Activated CD4-positive, alpha-beta T cell treated with anti-CD3 and anti-CD28 coated beads for 1 hour (primary cell): Measurements from ENCODE around the gene GJA3.
"Not testable (repeated sequence)": the region's sequence is repeated elsewhere in the genome, so short reads cannot be mapped to it uniquely, and the experiment has no call there.

Experiments
- DNase-seq: peaks from one replicate; pipeline ENCODE4 v3.0.0-alpha.2; 2020

GJA3 gene

GRCh38 chr13:20181188-20181587 is 20.3 kb upstream of the GJA3 start:
- no peak for DNase-seq

GRCh38 chr13:20178156-20178555 is 17.3 kb upstream of the GJA3 start:
- no peak for DNase-seq

GRCh38 chr13:20177049-20177831 is 16.4 kb upstream of the GJA3 start:
- no peak for DNase-seq

GRCh38 chr13:20175907-20176652 is 15.2 kb upstream of the GJA3 start:
- no peak for DNase-seq

- DNase-seq, result no peak
These were observed 14.5 kb upstream of the GJA3 start for GRCh38 chr13:20175406-20175794.

- peak; percentile 54 for DNase-seq
These were observed 14.0 kb upstream of the GJA3 start for GRCh38 chr13:20174656-20175405.

- DNase-seq, result no peak
These were observed 12.4 kb upstream of the GJA3 start for GRCh38 chr13:20173116-20173746.

GRCh38 chr13:20171364-20171763 is 10.5 kb upstream of the GJA3 start:
- no peak for DNase-seq

- no peak for DNase-seq
These were observed 10.1 kb upstream of the GJA3 start for GRCh38 chr13:20170921-20171320.

- no peak for DNase-seq
These were observed 7.5 kb upstream of the GJA3 start for GRCh38 chr13:20168396-20168795.

- no peak for DNase-seq
These were observed 4.8 kb upstream of the GJA3 start for GRCh38 chr13:20165417-20166257.

GRCh38 chr13:20161951-20162300 is 1.1 kb upstream of the GJA3 start:
- DNase-seq, result no peak

GRCh38 chr13:20161275-20161950 is 561 bp upstream of the GJA3 start:
- DNase-seq, result peak; percentile 24

- no peak for DNase-seq
These were observed 1.1 kb downstream of the GJA3 start for GRCh38 chr13:20159646-20160305.

GRCh38 chr13:20157151-20157796 is 3.6 kb downstream of the GJA3 start:
- no peak for DNase-seq

- DNase-seq, result no peak
These were observed 4.2 kb downstream of the GJA3 start for GRCh38 chr13:20156702-20157101.

- DNase-seq, result not testable (repeated sequence)
These were observed 7.6 kb downstream of the GJA3 start for GRCh38 chr13:20153290-20153689.

GRCh38 chr13:20151612-20152011 is 9.2 kb downstream of the GJA3 start:
- no peak for DNase-seq

GRCh38 chr13:20151016-20151415 is 9.8 kb downstream of the GJA3 start:
- DNase-seq, result no peak

GRCh38 chr13:20150561-20150960 is 10.3 kb downstream of the GJA3 start:
- no peak for DNase-seq

GRCh38 chr13:20149762-20150161 is 11.1 kb downstream of the GJA3 start:
- DNase-seq, result no peak
